Activated naive CD8-positive, alpha-beta T cell (primary cell): ENCODE data around the gene KRTAP9-7.

ENCODE experiments used
- H3K27ac Mint-ChIP-seq: one replicate; pipeline ENCODE4 v1.8.0; 2021; ENCODE audit warnings: mixed read lengths
- H3K27me3 Mint-ChIP-seq: one replicate; pipeline ENCODE4 v1.8.0; 2021; ENCODE audit warnings: mixed read lengths
- H3K36me3 Mint-ChIP-seq: one replicate; pipeline ENCODE4 v1.8.0; 2021; ENCODE audit warnings: mixed read lengths
- H3K4me1 Mint-ChIP-seq: one replicate; pipeline ENCODE4 v1.8.0; 2021; ENCODE audit warnings: low read depth, mixed read lengths
- H3K4me3 Mint-ChIP-seq: one replicate; pipeline ENCODE4 v1.8.0; 2021; ENCODE audit warnings: mild to moderate bottlenecking, mixed read lengths
- H3K9me3 Mint-ChIP-seq: one replicate; pipeline ENCODE4 v1.8.0; 2021; ENCODE audit warnings: low read depth, mixed read lengths

KRTAP9-7 gene

GRCh38 chr17:41301204-41301790 lies 25.8 kb downstream of the KRTAP9-7 start:
- Mint-ChIP-seq H3K4me3 (no peak overlapping the region), H3K27ac (no peak overlapping the region), H3K36me3 (peaks cover 5% of the 10 kb centered on the region), H3K9me3 (peaks cover 4% of the 10 kb centered on the region), H3K27me3 (no peaks in the 10 kb centered on the region), H3K4me1 (peaks cover 24% of the 10 kb centered on the region)

- Mint-ChIP-seq H3K27me3 (no peaks in the 10 kb centered on the region), H3K4me3 (no peak within 1 kb of the TSS), H3K4me1 (peaks cover 33% of the 10 kb centered on the region), H3K9me3 (peaks cover 4% of the 10 kb centered on the region), H3K27ac (peak within 1 kb of the TSS; percentile 13), H3K36me3 (peaks cover 5% of the 10 kb centered on the region)
Observed at GRCh38 chr17:41301916-41302901, 26.7 kb downstream of the KRTAP9-7 start, which contains the start of gene KRTAP29-1. KRTAP29-1 (minus strand) TSS chr17:41302851; CDS start chr17:41302851, 0 bp downstream.

GRCh38 chr17:41302981-41303380 lies 27.5 kb downstream of the KRTAP9-7 start:
- H3K4me3 Mint-ChIP-seq: no peak overlapping the region
- H3K27ac Mint-ChIP-seq: no peak overlapping the region
- peaks cover 5% of the 10 kb centered on the region for H3K36me3 Mint-ChIP-seq
- H3K27me3 Mint-ChIP-seq: no peaks in the 10 kb centered on the region
- H3K9me3 Mint-ChIP-seq: peaks cover 4% of the 10 kb centered on the region
- peaks cover 41% of the 10 kb centered on the region for H3K4me1 Mint-ChIP-seq

GRCh38 chr17:41304091-41304490 lies 28.6 kb downstream of the KRTAP9-7 start:
- Mint-ChIP-seq H3K36me3 (peaks cover 5% of the 10 kb centered on the region), H3K4me3 (no peak overlapping the region), H3K4me1 (peaks cover 52% of the 10 kb centered on the region), H3K27me3 (no peaks in the 10 kb centered on the region), H3K27ac (no peak overlapping the region), H3K9me3 (peaks cover 4% of the 10 kb centered on the region)

GRCh38 chr17:41307647-41308046 lies 32.1 kb downstream of the KRTAP9-7 start:
- H3K9me3 Mint-ChIP-seq: no peaks in the 10 kb centered on the region
- peaks cover 62% of the 10 kb centered on the region for H3K4me1 Mint-ChIP-seq
- no peaks in the 10 kb centered on the region for H3K27me3 Mint-ChIP-seq
- peak overlapping the region; percentile 91 for H3K27ac Mint-ChIP-seq
- H3K36me3 Mint-ChIP-seq: no peaks in the 10 kb centered on the region
- H3K4me3 Mint-ChIP-seq: peak overlapping the region; percentile 79

GRCh38 chr17:41308251-41308917 lies 32.9 kb downstream of the KRTAP9-7 start:
- Mint-ChIP-seq H3K27ac (peak overlapping the region; percentile 91), H3K9me3 (no peaks in the 10 kb centered on the region), H3K36me3 (no peaks in the 10 kb centered on the region), H3K4me3 (peak overlapping the region; percentile 79), H3K27me3 (no peaks in the 10 kb centered on the region), H3K4me1 (peaks cover 62% of the 10 kb centered on the region)

- Mint-ChIP-seq H3K36me3 (no peaks in the 10 kb centered on the region), H3K4me1 (peaks cover 62% of the 10 kb centered on the region)
Observed at GRCh38 chr17:41308918-41309359, 33.4 kb downstream of the KRTAP9-7 start, which contains the start of gene KRTAP16-1. KRTAP16-1 (minus strand) TSS chr17:41309309; CDS start chr17:41309253, 56 bp downstream.

GRCh38 chr17:41311111-41311510 lies 35.6 kb downstream of the KRTAP9-7 start:
- Mint-ChIP-seq H3K4me1 (peaks cover 56% of the 10 kb centered on the region), H3K9me3 (no peaks in the 10 kb centered on the region), H3K4me3 (no peak overlapping the region), H3K27me3 (no peaks in the 10 kb centered on the region), H3K27ac (no peak overlapping the region), H3K36me3 (no peaks in the 10 kb centered on the region)

More at GRCh38 chr17:41308918-41309359, 33.4 kb downstream of the KRTAP9-7 start, which contains the start of gene KRTAP16-1:
- no peaks in the 10 kb centered on the region for H3K27me3 Mint-ChIP-seq
- H3K9me3 Mint-ChIP-seq: no peaks in the 10 kb centered on the region
- peak within 1 kb of the TSS; percentile 91 for H3K27ac Mint-ChIP-seq
- H3K4me3 Mint-ChIP-seq: peak within 1 kb of the TSS; percentile 79

GRCh38 chr17:41315204-41315794 lies 39.8 kb downstream of the KRTAP9-7 start, which contains the start of gene KRTAP17-1:
KRTAP17-1 (minus strand) TSS chr17:41315710; CDS start chr17:41315650, 60 bp downstream.
- no peaks in the 10 kb centered on the region for H3K27me3 Mint-ChIP-seq
- H3K36me3 Mint-ChIP-seq: peaks cover 6% of the 10 kb centered on the region
- no peak within 1 kb of the TSS for H3K27ac Mint-ChIP-seq
- H3K4me3 Mint-ChIP-seq: no peak within 1 kb of the TSS
- peaks cover 19% of the 10 kb centered on the region for H3K4me1 Mint-ChIP-seq
- peaks cover 12% of the 10 kb centered on the region for H3K9me3 Mint-ChIP-seq

GRCh38 chr17:41315814-41316445 lies 40.4 kb downstream of the KRTAP9-7 start:
- Mint-ChIP-seq H3K27me3 (no peaks in the 10 kb centered on the region), H3K9me3 (peaks cover 12% of the 10 kb centered on the region), H3K27ac (no peak overlapping the region), H3K36me3 (peaks cover 10% of the 10 kb centered on the region), H3K4me1 (peaks cover 13% of the 10 kb centered on the region), H3K4me3 (no peak overlapping the region)

GRCh38 chr17:41318231-41318630 lies 42.7 kb downstream of the KRTAP9-7 start:
- H3K27me3 Mint-ChIP-seq: no peaks in the 10 kb centered on the region
- no peak overlapping the region for H3K27ac Mint-ChIP-seq
- peaks cover 23% of the 10 kb centered on the region for H3K4me1 Mint-ChIP-seq
- peaks cover 10% of the 10 kb centered on the region for H3K36me3 Mint-ChIP-seq
- H3K4me3 Mint-ChIP-seq: no peak overlapping the region
- peaks cover 12% of the 10 kb centered on the region for H3K9me3 Mint-ChIP-seq

GRCh38 chr17:41322094-41322902 lies 46.8 kb downstream of the KRTAP9-7 start:
- Mint-ChIP-seq H3K4me3 (no peak overlapping the region), H3K4me1 (peaks cover 54% of the 10 kb centered on the region), H3K36me3 (peaks cover 10% of the 10 kb centered on the region), H3K27me3 (no peaks in the 10 kb centered on the region), H3K27ac (no peak overlapping the region), H3K9me3 (peaks cover 12% of the 10 kb centered on the region)
